ENCODE data around the gene MARCHF10.
"Not testable (repeated sequence)": the region's sequence is repeated elsewhere in the genome, so short reads cannot be mapped to it uniquely, and the experiment has no call there.

Gene MARCHF10

GRCh38 chr17:62702746-62703260, 105.3 kb downstream of the MARCHF10 start:
- in situ Hi-C loops (cut with HindIII; ENCODE audit: low sequenced_read_pairs) = no loop called here

- in situ Hi-C loops (cut with HindIII; ENCODE audit: low sequenced_read_pairs) = no loop called here
Measured at GRCh38 chr17:62701706-62702085, 106.4 kb downstream of the MARCHF10 start.

- in situ Hi-C loops (cut with HindIII; ENCODE audit: low sequenced_read_pairs) = no loop called here
Measured at GRCh38 chr17:62700964-62701705, 107.0 kb downstream of the MARCHF10 start.

GRCh38 chr17:62698459-62698858, 109.7 kb downstream of the MARCHF10 start:
- in situ Hi-C loops (cut with HindIII; ENCODE audit: low sequenced_read_pairs) = not testable (repeated sequence)

GRCh38 chr17:62696726-62697490, 111.2 kb downstream of the MARCHF10 start:
- in situ Hi-C loops (cut with HindIII; ENCODE audit: low sequenced_read_pairs) = no loop called here

GRCh38 chr17:62696256-62696655, 111.9 kb downstream of the MARCHF10 start:
- in situ Hi-C loops (cut with HindIII; ENCODE audit: low sequenced_read_pairs) = no loop called here

- in situ Hi-C loops (cut with HindIII; ENCODE audit: low sequenced_read_pairs) = not testable (repeated sequence)
Measured at GRCh38 chr17:62695093-62695738, 112.9 kb downstream of the MARCHF10 start.

GRCh38 chr17:62693616-62694409, 114.3 kb downstream of the MARCHF10 start:
- in situ Hi-C loops (cut with HindIII; ENCODE audit: low sequenced_read_pairs) = no loop called here

- in situ Hi-C loops (cut with HindIII; ENCODE audit: low sequenced_read_pairs) = no loop called here
Measured at GRCh38 chr17:62692721-62693431, 115.2 kb downstream of the MARCHF10 start.

GRCh38 chr17:62692159-62692651, 115.9 kb downstream of the MARCHF10 start:
- in situ Hi-C loops (cut with HindIII; ENCODE audit: low sequenced_read_pairs) = no loop called here

- in situ Hi-C loops (cut with HindIII; ENCODE audit: low sequenced_read_pairs) = not testable (repeated sequence)
Measured at GRCh38 chr17:62691589-62691915, 116.6 kb downstream of the MARCHF10 start.

GRCh38 chr17:62690168-62690897, 117.8 kb downstream of the MARCHF10 start:
- in situ Hi-C loops (cut with HindIII; ENCODE audit: low sequenced_read_pairs) = no loop called here

GRCh38 chr17:62689441-62690167, 118.5 kb downstream of the MARCHF10 start:
- in situ Hi-C loops (cut with HindIII; ENCODE audit: low sequenced_read_pairs) = no loop called here

- in situ Hi-C loops (cut with HindIII; ENCODE audit: low sequenced_read_pairs) = no loop called here
Measured at GRCh38 chr17:62688398-62689160, 119.5 kb downstream of the MARCHF10 start.

- in situ Hi-C loops (cut with HindIII; ENCODE audit: low sequenced_read_pairs) = no loop called here
Measured at GRCh38 chr17:62687997-62688396, 120.1 kb downstream of the MARCHF10 start.

- in situ Hi-C loops (cut with HindIII; ENCODE audit: low sequenced_read_pairs) = no loop called here
Measured at GRCh38 chr17:62684179-62684578, 123.9 kb downstream of the MARCHF10 start.

GRCh38 chr17:62681939-62682381, 126.2 kb downstream of the MARCHF10 start:
- in situ Hi-C loops (cut with HindIII; ENCODE audit: low sequenced_read_pairs) = no loop called here

Data from DLD1 (cell line).